Natural killer cell treated with Interleukin-12 subunit alpha and Interleukin-12 subunit beta and Interleukin-15 and Interleukin-18, amount 100 ng/mL, for 72 hours (primary cell): ENCODE data around the gene CCDC134. TPM values are rescaled to one million over a fixed set of nuclear protein-coding genes. Genes with fewer than 3 reads are reported as not detected.
A peak's percentile ranks its signal among the peaks of the same experiment; 100 is the strongest.

Experiments used
- ATAC-seq, 2 donors: fragments of 150-1000 bp; cut with Tn5 transposase in 1 of 2; sonication (Bioruptor Pico), chemical (Tn5 transposase) in 1 of 2; 2 replicates each; pipeline ENCODE4 v1.10.0; 2021
- DNase-seq: peaks from one replicate; pipeline ENCODE4 v3.0.0; 2022; ENCODE audit warnings: low spot score
- H3K27ac Mint-ChIP-seq, 2 donors: 1 replicate in 1 of 2; 2 replicates in 1 of 2; pipeline ENCODE4 v1.8.0; 2022; ENCODE audit warnings: mixed read lengths in 2 of 2, mild to moderate bottlenecking in 1 of 2, moderate library complexity in 1 of 2
- H3K27me3 Mint-ChIP-seq, 2 donors: 1 replicate in 1 of 2; 2 replicates in 1 of 2; pipeline ENCODE4 v1.8.0; 2022; ENCODE audit warnings: mixed read lengths in 2 of 2
- H3K36me3 Mint-ChIP-seq: one replicate; pipeline ENCODE4 v1.8.0; 2022; ENCODE audit warnings: mixed read lengths
- H3K4me1 Mint-ChIP-seq, 2 donors: 1 replicate in 1 of 2; 2 replicates in 1 of 2; pipeline ENCODE4 v1.8.0; 2022; ENCODE audit warnings: low read depth in 2 of 2, mixed read lengths in 2 of 2, mild to moderate bottlenecking in 1 of 2
- H3K4me3 Mint-ChIP-seq: one replicate; pipeline ENCODE4 v1.8.0; 2022; ENCODE audit warnings: mixed read lengths
- H3K9me3 Mint-ChIP-seq: 2 replicates; pipeline ENCODE4 v1.8.0; 2022; ENCODE audit warnings: mixed read lengths
- total RNA-seq, 2 donors: library from RNA; stranded (reverse); gene quantifications; one replicate each; pipeline ENCODE4 v1.2.3, GENCODE V29; 2022

Gene CCDC134
- total RNA-seq, 2 donors from 2014 or later = 25.1 to 26.3 TPM

DNA sequence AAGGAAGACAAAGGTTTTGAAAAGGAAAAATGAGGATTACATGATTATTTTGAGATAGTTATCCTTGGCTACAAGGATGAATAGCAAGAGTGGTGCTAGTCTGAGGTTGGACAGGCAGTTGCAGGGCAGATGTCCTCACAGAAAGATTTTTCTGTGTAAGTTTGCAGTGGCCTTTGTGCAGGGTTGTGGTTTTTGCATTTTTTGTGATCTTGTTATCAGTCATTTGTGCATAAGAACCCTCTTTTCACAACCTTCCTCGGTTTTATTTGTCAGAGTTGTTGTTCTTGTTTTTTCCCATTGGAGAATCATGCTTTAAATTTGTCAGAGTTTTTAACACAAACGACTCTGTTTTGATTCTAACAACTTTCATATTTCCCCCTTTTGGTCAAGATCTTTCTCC, 1.4 kb downstream of the CCDC134 start:
- Mint-ChIP-seq H3K9me3 (no peaks in the 10 kb centered on the region), H3K27ac (peak overlapping the region; percentile 86 to 92), H3K27me3 (no peaks in the 10 kb centered on the region), H3K4me3 (peak overlapping the region; percentile 84), H3K4me1 (peaks cover 34 to 36% of the 10 kb centered on the region in 2 donors), H3K36me3 (no peaks in the 10 kb centered on the region)
- DNase-seq = no peak
- ATAC-seq = no peak

DNA sequence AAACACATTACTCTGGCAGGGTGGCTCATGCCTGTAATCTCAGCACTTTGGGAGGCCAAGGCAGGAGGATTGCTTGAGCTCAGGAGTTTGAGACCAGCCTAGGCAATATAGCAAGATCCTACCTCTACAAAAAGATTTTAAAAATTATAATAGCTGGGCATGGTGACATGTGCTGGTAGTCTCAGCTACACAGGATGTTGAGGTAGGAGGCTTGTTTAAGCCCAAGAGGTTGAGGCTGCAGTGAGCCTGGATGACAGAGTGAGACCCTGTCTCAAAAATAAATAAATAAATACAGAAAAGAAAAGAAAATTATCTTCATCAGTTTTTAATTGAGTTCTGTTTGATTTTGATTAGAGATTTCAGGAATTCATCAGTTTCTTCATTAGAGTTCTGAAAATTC, 5.2 kb downstream of the CCDC134 start:
- no peak for DNase-seq
- H3K27me3 Mint-ChIP-seq = no peaks in the 10 kb centered on the region
- no peaks in the 10 kb centered on the region for H3K36me3 Mint-ChIP-seq
- ATAC-seq = no peak
- H3K9me3 Mint-ChIP-seq = no peaks in the 10 kb centered on the region
- peaks cover 23 to 35% of the 10 kb centered on the region in 2 donors for H3K4me1 Mint-ChIP-seq
- H3K27ac Mint-ChIP-seq = no peak overlapping the region
- H3K4me3 Mint-ChIP-seq = no peak overlapping the region

DNA sequence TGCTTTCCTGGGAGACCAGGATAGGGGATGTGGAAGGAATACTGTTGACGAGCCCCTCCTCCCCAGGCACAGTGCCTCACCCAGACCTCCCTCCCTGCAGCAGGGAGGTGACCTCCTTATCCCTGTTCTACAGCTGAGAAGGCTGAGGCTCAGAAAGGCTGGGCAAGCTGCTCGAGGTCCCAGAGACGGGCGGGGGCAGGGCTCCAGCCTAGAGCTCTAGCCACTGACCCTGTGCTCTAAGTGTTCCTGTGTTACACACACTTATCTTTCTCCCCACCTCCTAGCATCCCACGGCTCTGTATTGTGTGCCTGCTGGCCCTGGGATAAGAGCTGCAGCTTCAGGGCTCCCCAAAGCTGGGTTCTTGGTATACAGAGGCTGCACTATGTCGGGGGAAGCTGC, 7.9 kb downstream of the CCDC134 start:
- peak in 1 of 2 donors; percentile 31 for ATAC-seq
- no peak for DNase-seq
- peaks cover 9 to 19% of the 10 kb centered on the region in 2 donors for H3K4me1 Mint-ChIP-seq
- H3K36me3 Mint-ChIP-seq = no peaks in the 10 kb centered on the region
- peak overlapping the region in 1 of 2 donors; percentile 74 for H3K27ac Mint-ChIP-seq
- H3K9me3 Mint-ChIP-seq = no peaks in the 10 kb centered on the region
- no peak overlapping the region for H3K4me3 Mint-ChIP-seq
- H3K27me3 Mint-ChIP-seq = no peaks in the 10 kb centered on the region

DNA sequence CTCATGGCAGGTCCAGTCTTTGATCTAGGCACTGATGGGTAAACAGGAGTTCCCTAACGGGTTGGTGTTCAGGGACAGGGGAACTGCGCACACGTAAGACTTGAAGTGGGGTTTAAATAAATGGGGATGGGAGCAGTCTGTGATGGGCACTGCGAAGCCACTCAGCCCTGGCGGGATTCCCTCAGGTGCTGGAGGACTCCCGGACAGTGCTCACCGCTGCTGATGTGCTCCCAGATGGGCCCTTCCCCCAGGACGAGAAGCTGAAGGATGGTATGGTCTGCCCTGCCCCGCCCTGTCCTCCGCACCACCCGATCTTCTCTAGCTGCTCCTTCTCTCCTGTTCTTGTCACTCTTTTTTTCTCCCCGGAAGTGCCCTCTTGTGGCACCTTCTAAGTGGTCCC, 9.5 kb downstream of the CCDC134 start:
- H3K27ac Mint-ChIP-seq = no peak overlapping the region
- H3K27me3 Mint-ChIP-seq = no peaks in the 10 kb centered on the region
- no peak for ATAC-seq
- H3K4me1 Mint-ChIP-seq = peaks cover 0 to 11% of the 10 kb centered on the region in 2 donors
- DNase-seq = no peak
- no peaks in the 10 kb centered on the region for H3K36me3 Mint-ChIP-seq
- no peak overlapping the region for H3K4me3 Mint-ChIP-seq
- no peaks in the 10 kb centered on the region for H3K9me3 Mint-ChIP-seq

DNA sequence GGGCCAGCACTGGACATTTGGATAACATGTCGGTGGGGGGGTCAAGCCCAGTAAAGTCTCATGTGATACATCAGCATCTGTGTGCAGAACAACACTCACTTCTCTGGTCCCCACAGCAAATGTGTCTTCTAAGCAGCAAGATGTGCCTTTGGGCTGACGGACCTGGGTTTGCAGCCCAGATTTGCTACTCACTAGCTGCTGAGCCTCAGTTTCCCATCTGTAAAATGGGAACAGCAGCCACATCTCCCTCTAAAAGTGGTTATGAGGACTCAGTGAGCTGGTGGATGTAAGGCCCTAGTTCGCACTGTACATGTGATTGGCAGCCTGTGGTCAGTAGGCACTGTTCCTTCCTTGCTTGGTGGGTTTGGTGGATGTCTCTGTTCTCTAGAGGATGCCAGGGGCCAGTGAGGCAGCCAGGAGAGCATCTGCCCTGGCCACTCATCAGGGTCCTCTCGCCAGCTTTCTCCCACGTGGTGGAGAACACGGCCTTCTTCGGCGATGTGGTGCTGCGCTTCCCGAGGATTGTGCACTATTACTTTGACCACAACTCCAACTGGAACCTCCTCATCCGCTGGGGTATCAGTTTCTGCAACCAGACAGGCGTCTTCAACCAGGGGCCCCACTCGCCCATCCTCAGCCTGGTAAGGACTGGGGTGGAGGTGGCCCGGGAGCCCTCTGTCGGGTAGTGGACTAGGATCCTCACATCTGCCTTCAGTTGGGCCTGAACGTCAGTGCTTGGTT, 12.5 kb downstream of the CCDC134 start:
- DNase-seq (no peak), ATAC-seq (no peak)
- no peaks in the 10 kb centered on the region for H3K9me3 Mint-ChIP-seq
- H3K4me3 Mint-ChIP-seq = no peak overlapping the region
- H3K36me3 Mint-ChIP-seq = no peaks in the 10 kb centered on the region
- H3K27ac Mint-ChIP-seq = no peak overlapping the region
- no peaks in the 10 kb centered on the region for H3K27me3 Mint-ChIP-seq
- H3K4me1 Mint-ChIP-seq = peaks cover 0 to 12% of the 10 kb centered on the region in 2 donors

DNA sequence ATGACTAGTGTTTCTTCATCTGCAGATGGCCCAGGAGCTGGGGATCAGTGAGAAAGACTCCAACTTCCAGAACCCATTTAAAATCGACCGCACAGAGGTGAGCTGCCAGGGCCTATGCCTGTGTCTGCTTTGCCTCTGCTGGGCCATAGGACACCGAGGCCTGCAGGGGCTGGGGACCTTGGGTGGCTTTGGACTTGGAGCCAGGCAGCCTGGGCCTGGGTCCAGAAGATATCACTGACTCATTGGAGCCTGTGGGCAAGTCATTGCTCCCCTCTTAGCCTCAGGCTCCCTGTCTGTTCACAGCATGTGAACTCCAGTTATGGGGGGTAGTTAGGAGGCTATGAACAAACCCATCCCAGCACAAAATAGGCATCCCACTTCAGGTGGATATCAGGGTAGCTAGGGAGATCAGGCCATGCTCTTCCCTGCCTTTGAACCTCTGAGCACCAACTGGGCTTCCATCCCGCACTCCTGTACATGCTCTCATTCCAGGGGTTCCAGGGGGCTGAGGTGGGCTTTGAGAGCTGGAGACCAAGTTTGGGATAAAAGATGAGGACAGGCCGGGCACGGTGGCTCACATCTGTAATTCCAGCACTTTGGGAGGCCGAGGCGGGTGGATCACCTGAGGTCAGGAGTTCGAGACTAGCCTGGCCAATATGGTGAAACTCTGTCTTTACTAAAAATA, 13.4 kb downstream of the CCDC134 start:
- H3K27ac Mint-ChIP-seq = peak overlapping the region in 1 of 2 donors; percentile 6

DNA sequence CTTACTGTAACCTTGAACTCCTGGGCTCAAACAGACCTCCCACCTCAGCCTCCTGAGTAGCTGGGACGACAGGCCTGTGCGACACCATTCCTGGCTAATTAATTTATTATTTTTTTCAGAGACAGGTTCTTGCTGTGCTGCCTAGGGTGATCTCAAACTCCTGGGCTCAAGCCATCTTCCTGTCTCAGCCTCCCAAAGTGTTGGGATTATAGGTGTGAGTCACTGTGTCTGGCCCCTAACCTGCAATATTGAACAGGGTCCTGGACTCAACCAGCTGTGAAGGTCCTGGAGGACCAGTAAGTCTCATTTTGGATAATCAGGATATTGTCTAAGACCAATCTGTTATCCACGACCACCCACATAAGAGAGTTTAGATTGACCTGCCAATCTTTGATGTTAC, 15.2 kb downstream of the CCDC134 start:
- H3K9me3 Mint-ChIP-seq = no peaks in the 10 kb centered on the region
- H3K36me3 Mint-ChIP-seq = no peaks in the 10 kb centered on the region
- DNase-seq (no peak), ATAC-seq (no peak)
- no peak overlapping the region for H3K4me3 Mint-ChIP-seq
- no peak overlapping the region for H3K27ac Mint-ChIP-seq
- no peaks in the 10 kb centered on the region for H3K27me3 Mint-ChIP-seq
- H3K4me1 Mint-ChIP-seq = peaks cover 0 to 6% of the 10 kb centered on the region in 2 donors

More for the DNA sequence above, 13.4 kb downstream of the CCDC134 start:
- Mint-ChIP-seq H3K4me3 (no peak overlapping the region), H3K27me3 (no peaks in the 10 kb centered on the region), H3K4me1 (peaks cover 0 to 7% of the 10 kb centered on the region in 2 donors), H3K36me3 (no peaks in the 10 kb centered on the region), H3K9me3 (no peaks in the 10 kb centered on the region)
- DNase-seq (no peak), ATAC-seq (no peak)

DNA sequence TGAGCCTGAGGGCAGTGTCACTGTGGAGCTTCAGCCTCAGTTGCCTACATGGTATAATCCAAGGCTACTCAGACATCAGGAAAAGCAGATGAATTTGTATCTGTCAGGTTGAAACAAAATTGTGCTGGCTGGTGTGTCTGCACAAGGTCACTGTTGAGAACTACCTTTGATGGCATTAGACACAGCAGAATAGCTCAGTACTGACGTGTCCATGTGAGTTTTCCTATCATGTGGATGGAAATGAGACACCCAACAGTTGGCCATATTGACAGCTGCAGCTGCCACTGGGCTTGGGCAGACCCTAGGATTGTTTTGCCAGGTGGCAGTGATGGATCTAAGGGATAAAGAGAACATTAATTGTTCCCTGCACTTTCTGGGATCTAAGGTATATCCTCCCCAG, 15.8 kb downstream of the CCDC134 start:
- Mint-ChIP-seq H3K9me3 (no peaks in the 10 kb centered on the region), H3K4me3 (no peak overlapping the region), H3K36me3 (no peaks in the 10 kb centered on the region), H3K27me3 (no peaks in the 10 kb centered on the region), H3K27ac (no peak overlapping the region), H3K4me1 (peaks cover 0 to 8% of the 10 kb centered on the region in 2 donors)
- DNase-seq = no peak
- no peak for ATAC-seq

DNA sequence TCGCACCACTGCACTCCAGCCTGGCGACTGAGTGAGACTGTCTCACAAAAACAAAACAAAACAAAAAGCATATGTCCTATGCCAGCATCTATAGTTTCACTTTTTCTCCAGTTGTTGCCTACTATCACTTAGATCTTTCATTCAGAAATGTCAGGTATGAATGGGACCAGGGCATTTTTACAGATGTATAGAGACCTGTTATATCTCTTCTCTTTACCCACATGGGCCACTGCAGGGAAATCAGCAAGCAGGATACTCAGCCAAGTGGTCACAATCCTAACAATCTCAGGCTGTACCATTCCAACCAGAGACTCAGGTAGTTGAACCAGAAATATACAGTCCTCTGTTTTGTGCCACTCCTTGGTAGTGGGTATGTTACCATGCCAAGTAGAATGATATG, 16.4 kb downstream of the CCDC134 start:
- Mint-ChIP-seq H3K4me1 (peaks cover 6 to 13% of the 10 kb centered on the region in 2 donors), H3K9me3 (no peaks in the 10 kb centered on the region), H3K36me3 (no peaks in the 10 kb centered on the region), H3K4me3 (no peak overlapping the region), H3K27me3 (no peaks in the 10 kb centered on the region), H3K27ac (no peak overlapping the region)
- DNase-seq = no peak
- no peak for ATAC-seq

DNA sequence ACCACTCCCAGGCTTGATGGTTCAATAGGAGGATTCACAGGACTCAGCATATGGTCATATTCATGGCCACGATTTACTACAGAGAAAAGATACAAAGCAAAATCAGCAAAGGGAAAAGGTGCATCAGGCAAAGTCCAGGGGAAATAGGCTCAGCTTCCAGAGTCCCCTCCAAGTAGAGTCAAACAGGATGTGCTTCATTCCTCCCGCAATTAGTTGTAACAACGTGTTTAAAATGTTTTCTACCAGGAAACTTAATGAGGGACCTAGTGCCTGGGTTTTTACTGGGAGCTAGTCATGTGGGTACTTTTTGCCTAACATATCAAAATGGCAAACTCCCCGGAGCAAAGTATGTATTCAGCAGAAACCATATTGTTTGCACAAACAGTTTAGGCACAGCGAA, 17.5 kb downstream of the CCDC134 start:
- Mint-ChIP-seq H3K9me3 (no peaks in the 10 kb centered on the region), H3K27me3 (no peaks in the 10 kb centered on the region), H3K36me3 (no peaks in the 10 kb centered on the region), H3K27ac (peak overlapping the region in 1 of 2 donors; percentile 50), H3K4me1 (peaks cover 17 to 25% of the 10 kb centered on the region in 2 donors), H3K4me3 (no peak overlapping the region)
- no peak for DNase-seq
- no peak for ATAC-seq

DNA sequence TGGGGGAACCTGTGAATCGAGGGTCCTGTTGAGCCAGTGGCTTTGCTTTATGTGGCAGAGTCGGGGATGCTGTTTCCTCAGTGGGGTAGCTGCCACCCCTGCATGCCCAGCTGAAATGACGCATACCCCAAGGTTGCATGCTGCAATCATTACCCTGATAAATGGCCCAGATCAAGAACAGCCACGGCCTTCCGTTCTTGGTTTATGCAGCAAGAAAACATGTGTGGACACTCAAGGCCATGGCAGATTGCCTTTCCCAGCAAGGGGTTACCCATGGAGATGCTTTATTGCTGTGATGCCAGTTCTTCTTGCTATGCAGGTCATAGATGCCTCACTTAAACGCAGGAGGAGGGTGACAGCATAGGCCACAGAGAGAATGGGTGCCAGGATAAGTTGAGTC, 18.1 kb downstream of the CCDC134 start:
- Mint-ChIP-seq H3K4me1 (peaks cover 17 to 25% of the 10 kb centered on the region in 2 donors), H3K27me3 (no peaks in the 10 kb centered on the region), H3K4me3 (no peak overlapping the region), H3K9me3 (no peaks in the 10 kb centered on the region), H3K36me3 (no peaks in the 10 kb centered on the region), H3K27ac (no peak overlapping the region)
- ATAC-seq (no peak), DNase-seq (no peak)

DNA sequence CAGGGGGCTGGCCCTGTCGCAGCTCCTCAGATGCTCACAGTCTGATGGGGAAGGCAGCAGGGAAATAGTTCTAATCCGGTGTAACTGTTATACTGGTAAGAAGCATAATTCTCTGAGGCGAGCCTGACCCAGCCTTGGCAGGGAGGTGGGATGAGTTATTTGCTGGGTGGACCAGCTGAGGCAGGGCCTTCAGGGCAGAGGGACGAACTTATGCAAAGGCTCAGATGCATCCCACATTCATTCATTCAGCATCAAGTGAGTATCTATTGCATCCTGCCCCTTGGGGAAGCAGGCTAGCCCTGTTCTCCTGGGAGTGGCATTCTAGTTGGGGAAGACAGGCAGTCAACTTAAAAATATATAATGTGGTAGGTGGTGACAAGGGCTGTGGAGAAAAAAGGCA, 18.8 kb downstream of the CCDC134 start:
- no peak for DNase-seq
- peaks cover 22 to 27% of the 10 kb centered on the region in 2 donors for H3K4me1 Mint-ChIP-seq
- no peak for ATAC-seq
- H3K36me3 Mint-ChIP-seq = no peaks in the 10 kb centered on the region
- H3K27me3 Mint-ChIP-seq = no peaks in the 10 kb centered on the region
- H3K4me3 Mint-ChIP-seq = no peak overlapping the region
- no peak overlapping the region for H3K27ac Mint-ChIP-seq
- H3K9me3 Mint-ChIP-seq = no peaks in the 10 kb centered on the region

DNA sequence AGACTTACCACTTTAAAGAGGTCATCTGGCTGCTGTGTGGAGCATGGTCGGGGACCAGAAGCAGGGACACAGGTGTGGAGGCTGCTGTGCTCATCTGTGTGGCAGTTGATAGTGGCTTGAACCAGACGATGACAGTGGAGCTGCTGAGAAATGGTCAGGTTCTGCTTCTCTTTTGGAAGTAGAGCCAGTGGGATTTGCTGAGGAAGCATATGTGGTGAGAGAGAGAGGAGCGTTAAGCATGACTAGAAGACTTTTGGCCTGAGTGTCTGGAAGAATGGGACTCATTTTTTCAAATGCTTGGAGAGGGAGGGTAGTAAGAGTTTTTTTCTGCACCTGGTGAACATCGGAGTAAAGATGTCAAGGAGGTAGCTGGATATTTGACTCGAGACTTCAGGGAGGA, 20.0 kb downstream of the CCDC134 start:
- DNase-seq (no peak), ATAC-seq (no peak)
- Mint-ChIP-seq H3K27me3 (no peaks in the 10 kb centered on the region), H3K9me3 (no peaks in the 10 kb centered on the region), H3K4me1 (peaks cover 22 to 33% of the 10 kb centered on the region in 2 donors), H3K4me3 (no peak overlapping the region), H3K27ac (no peak overlapping the region), H3K36me3 (no peaks in the 10 kb centered on the region)

DNA sequence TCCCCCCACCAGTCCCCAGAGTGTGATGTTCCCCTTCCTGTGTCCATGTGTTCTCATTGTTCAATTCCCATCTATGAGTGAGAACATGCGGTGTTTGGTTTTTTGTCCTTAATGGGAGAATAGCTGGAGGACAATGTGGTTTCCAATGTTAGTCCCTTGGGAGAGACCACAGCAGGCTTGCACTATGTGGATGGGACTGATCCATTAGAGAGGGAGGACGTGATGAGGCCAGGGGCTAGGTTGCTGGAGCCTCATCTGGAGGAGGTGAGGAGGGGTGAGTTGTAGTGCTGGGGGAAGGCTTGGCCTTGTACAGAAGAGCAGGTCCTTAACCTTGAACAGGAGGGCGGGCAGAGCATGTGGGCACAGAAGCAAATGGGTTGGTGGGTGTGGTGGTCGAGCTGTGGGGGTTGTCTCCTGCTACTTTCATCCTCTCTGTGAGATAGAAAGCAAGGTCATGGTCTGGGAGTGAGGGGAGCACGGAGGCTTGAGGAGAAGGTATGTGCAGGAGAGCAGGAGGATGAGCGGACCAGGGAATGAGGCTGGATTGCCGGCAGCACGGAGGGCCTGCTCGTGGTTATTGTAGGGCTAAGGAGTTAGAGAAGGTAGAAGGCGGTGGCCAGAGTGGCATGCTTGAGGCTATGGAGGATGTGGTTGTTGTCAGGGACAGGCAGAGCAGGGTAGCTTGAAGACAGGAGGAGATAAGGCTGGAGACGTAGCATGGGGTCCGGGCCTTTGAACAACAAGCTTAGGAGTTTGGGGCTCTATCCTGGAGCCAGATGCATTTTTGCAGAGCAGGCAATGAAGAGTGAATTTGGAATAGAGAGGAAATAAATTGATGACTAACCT, 21.2 kb downstream of the CCDC134 start:
- Mint-ChIP-seq H3K4me3 (no peak overlapping the region), H3K4me1 (peaks cover 22 to 32% of the 10 kb centered on the region in 2 donors), H3K9me3 (no peaks in the 10 kb centered on the region)

More for the DNA sequence above, 21.2 kb downstream of the CCDC134 start:
- Mint-ChIP-seq H3K27me3 (no peaks in the 10 kb centered on the region), H3K27ac (peak overlapping the region; percentile 21 to 89), H3K36me3 (no peaks in the 10 kb centered on the region)
- DNase-seq (no peak), ATAC-seq (no peak)
